22Rv1 (cell line): ENCODE results near the gene GARNL3.

ENCODE experiments used
- ZFX ChIP-seq: fragments of 450-650 bp; IDR thresholded peaks from 2 replicates; pipeline ENCODE4 v1.6.1; 2017; ENCODE audit warnings: antibody characterized with exemption, borderline replicate concordance
- TF ChIP-seq, protein P1 (sequence below): fragments of 450-650 bp; IDR thresholded peaks from 2 replicates; pipeline ENCODE4 v1.5.1; 2017; ENCODE audit warnings: mild to moderate bottlenecking

DNA sequence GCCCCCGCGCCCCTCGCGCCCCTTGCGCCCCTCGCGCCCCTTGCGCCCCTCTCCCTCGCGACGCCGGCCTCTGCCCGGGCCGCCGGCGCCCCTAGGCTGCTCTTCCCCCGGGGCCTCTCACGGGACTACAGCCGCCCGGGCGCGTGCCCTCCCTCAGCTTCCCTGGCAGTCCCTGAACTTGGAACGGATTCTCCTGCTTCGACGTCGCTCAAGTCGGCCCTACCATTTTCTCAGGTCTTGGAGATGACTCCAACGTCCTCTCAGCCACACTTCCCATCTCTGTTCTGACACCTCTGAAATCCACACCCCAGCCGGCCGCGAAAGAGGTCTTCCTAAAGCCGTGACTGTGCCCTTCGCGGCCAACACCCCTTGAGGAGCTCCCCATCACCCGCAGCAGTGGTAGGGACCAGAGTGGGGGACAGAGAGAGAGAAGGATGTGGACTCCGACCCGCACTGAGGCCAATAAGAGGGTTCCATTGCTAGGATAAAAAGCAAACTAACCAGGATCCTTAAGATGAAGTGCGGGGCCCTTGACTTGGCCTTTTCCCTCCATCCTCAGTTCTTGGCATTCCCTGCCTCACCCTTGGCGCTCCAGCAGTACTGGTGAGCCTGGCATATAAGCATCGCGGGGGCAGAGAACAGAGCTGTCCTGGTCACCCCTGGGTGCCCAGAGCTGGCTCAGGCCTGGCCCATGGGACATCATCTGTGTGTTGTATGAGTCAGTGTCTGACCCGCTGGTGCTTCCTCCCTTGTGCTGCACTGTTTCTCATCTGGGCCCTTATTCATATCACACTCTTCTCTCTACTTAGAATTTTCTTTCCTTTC lies 38.6 kb upstream of the GARNL3 start:
- TF ChIP-seq, protein P1, sequence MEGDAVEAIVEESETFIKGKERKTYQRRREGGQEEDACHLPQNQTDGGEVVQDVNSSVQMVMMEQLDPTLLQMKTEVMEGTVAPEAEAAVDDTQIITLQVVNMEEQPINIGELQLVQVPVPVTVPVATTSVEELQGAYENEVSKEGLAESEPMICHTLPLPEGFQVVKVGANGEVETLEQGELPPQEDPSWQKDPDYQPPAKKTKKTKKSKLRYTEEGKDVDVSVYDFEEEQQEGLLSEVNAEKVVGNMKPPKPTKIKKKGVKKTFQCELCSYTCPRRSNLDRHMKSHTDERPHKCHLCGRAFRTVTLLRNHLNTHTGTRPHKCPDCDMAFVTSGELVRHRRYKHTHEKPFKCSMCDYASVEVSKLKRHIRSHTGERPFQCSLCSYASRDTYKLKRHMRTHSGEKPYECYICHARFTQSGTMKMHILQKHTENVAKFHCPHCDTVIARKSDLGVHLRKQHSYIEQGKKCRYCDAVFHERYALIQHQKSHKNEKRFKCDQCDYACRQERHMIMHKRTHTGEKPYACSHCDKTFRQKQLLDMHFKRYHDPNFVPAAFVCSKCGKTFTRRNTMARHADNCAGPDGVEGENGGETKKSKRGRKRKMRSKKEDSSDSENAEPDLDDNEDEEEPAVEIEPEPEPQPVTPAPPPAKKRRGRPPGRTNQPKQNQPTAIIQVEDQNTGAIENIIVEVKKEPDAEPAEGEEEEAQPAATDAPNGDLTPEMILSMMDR, result no peak
- TF ChIP-seq ZFX, result no peak
